ENCODE measurements around the gene ZNF45.
A peak's percentile ranks its signal among the peaks of the same experiment; 100 is the strongest.

Gene ZNF45

DNA sequence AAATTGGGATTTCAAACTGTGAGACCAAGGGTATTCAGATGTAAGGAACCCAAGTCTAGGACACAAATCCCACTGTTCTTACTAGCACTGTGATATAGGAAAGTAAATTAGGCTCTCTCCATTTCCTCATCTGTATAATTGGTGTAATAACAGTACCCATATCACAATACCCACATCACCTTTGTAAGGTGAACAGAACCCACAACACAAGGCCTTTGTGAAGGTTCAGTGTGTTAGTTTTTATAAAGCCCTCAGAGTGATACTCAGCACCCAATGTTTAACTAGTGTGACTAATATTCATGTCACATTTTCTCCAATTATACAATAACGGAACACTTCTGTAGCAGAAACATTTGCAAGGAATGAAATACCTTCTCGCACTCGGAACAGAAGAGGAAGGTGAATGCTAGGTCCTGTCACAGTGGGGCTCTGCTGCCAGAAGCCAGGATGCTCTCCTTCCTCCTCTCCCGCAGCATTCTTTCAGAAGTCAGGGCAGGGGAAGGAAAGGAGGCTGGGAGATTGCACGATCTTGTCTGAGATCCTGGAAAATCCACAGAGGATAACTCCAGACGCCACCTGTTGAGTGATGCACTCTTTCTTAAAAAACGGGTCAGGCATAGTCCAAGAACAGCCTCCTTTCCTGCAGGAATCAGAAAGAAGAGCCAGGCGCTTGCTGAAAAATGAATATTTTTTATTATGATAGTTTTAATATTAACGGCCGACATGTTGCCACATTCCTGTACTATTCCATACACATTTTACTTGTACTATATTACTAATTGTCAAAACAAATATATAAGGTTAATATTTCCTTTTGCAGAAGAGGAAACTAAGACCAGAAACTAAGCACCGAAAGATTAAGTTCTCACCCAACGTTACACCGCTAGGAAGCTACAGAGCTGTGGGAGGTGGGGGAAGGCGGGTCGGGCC is 762 bp downstream of the ZNF45 start:
- H3K9ac ChIP-seq (ENCODE audit: low read length): peak overlapping the region; percentile 90
- H2BK15ac ChIP-seq (replicated peaks; ENCODE audit: low read depth): no peak overlapping the region
- no peak overlapping the region for H4K8ac ChIP-seq (ENCODE audit: low read depth, low read length)
- no CpG with 5 or more reads among the region's 15 CpGs for WGBS (ENCODE audit: extremely low coverage, insufficient coverage, low lambda C conversion rate)
- H3K18ac ChIP-seq (ENCODE audit: low read length): no peak overlapping the region
- H3K79me1 ChIP-seq (ENCODE audit: low read length): no peaks in the 10 kb centered on the region
- no peak overlapping the region for H3K23ac ChIP-seq (ENCODE audit: low read length)
- no peak overlapping the region for H4K5ac ChIP-seq (ENCODE audit: low read length)
- no peak overlapping the region for H2AK5ac ChIP-seq (ENCODE audit: low read length)
- peak; percentile 22 for DNase-seq
- peaks cover 2% of the 10 kb centered on the region for H3K79me2 ChIP-seq (ENCODE audit: control insufficient read depth, insufficient read depth, low read length)
- H3K4ac ChIP-seq (ENCODE audit: low read depth, low read length): no peak overlapping the region
- H3K36me3 ChIP-seq (ENCODE audit: control insufficient read depth, insufficient read depth, low read length): peaks cover 5% of the 10 kb centered on the region
- H3K27me3 ChIP-seq (ENCODE audit: insufficient read depth, low read length, poor library complexity): no peaks in the 10 kb centered on the region
- H2BK120ac ChIP-seq (ENCODE audit: low read depth, low read length): no peak overlapping the region
- H3K4me3 ChIP-seq (ENCODE audit: low read length): peak overlapping the region; percentile 92
- no peak overlapping the region for H3K27ac ChIP-seq (ENCODE audit: low read depth, low read length)
- H3K56ac ChIP-seq (ENCODE audit: low read length): peak overlapping the region; percentile 94
- peaks cover 2% of the 10 kb centered on the region for H3K4me1 ChIP-seq (ENCODE audit: control insufficient read depth, low read depth, low read length)
- H2BK5ac ChIP-seq (ENCODE audit: low read length): no peak overlapping the region
- H3K4me2 ChIP-seq (ENCODE audit: low read length): peak overlapping the region; percentile 49

GRCh38 chr19:43928820-43929219 is 6.3 kb downstream of the ZNF45 start:
- DNase-seq: no peak
- Histone ChIP-seq H2AK5ac (ENCODE audit: low read length) (no peak overlapping the region), H4K5ac (ENCODE audit: low read length) (no peak overlapping the region), H2BK15ac (replicated peaks; ENCODE audit: low read depth) (no peak overlapping the region), H3K9ac (ENCODE audit: low read length) (no peak overlapping the region), H4K8ac (ENCODE audit: low read depth, low read length) (no peak overlapping the region), H3K27me3 (ENCODE audit: insufficient read depth, low read length, poor library complexity) (no peaks in the 10 kb centered on the region), H3K4me3 (ENCODE audit: low read length) (no peak overlapping the region), H3K23ac (ENCODE audit: low read length) (no peak overlapping the region), H3K36me3 (ENCODE audit: control insufficient read depth, insufficient read depth, low read length) (peaks cover 11% of the 10 kb centered on the region), H2BK5ac (ENCODE audit: low read length) (no peak overlapping the region), H3K4ac (ENCODE audit: low read depth, low read length) (no peak overlapping the region), H3K79me2 (ENCODE audit: control insufficient read depth, insufficient read depth, low read length) (no peaks in the 10 kb centered on the region), H3K4me1 (ENCODE audit: control insufficient read depth, low read depth, low read length) (no peaks in the 10 kb centered on the region), H3K4me2 (ENCODE audit: low read length) (no peak overlapping the region), H3K56ac (ENCODE audit: low read length) (no peak overlapping the region), H3K18ac (ENCODE audit: low read length) (no peak overlapping the region), H3K79me1 (ENCODE audit: low read length) (no peaks in the 10 kb centered on the region), H3K27ac (ENCODE audit: low read depth, low read length) (no peak overlapping the region), H2BK120ac (ENCODE audit: low read depth, low read length) (no peak overlapping the region)
- WGBS (ENCODE audit: extremely low coverage, insufficient coverage, low lambda C conversion rate): no CpG with 5 or more reads among the region's 5 CpGs

DNA sequence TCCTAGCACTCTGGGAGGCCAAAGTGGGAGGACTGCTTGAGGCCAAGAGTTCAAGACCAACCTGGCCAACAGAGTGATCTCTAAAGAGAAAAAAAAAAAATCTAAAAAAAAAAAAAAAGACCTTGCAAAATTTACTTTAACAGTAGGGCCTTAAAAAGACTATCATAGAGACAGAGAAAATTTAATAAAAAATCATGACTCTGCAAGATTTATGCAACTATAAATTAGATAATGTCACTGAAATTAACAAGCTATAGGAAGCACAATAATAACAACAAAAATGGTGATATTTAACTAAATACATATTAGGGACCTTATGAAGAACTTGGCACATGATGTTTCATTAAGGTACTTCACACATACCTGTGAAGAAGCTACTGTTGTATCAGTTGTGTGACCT is 11.2 kb downstream of the ZNF45 start:
- Histone ChIP-seq H2AK5ac (ENCODE audit: low read length) (no peak overlapping the region), H4K5ac (ENCODE audit: low read length) (no peak overlapping the region), H3K4ac (ENCODE audit: low read depth, low read length) (no peak overlapping the region), H2BK15ac (replicated peaks; ENCODE audit: low read depth) (no peak overlapping the region), H3K36me3 (ENCODE audit: control insufficient read depth, insufficient read depth, low read length) (peaks cover 7% of the 10 kb centered on the region), H3K56ac (ENCODE audit: low read length) (no peak overlapping the region), H3K79me1 (ENCODE audit: low read length) (no peaks in the 10 kb centered on the region), H3K27me3 (ENCODE audit: insufficient read depth, low read length, poor library complexity) (no peaks in the 10 kb centered on the region), H3K23ac (ENCODE audit: low read length) (no peak overlapping the region), H3K4me2 (ENCODE audit: low read length) (no peak overlapping the region), H3K4me1 (ENCODE audit: control insufficient read depth, low read depth, low read length) (no peaks in the 10 kb centered on the region), H2BK120ac (ENCODE audit: low read depth, low read length) (no peak overlapping the region), H3K4me3 (ENCODE audit: low read length) (no peak overlapping the region), H3K9ac (ENCODE audit: low read length) (no peak overlapping the region), H3K18ac (ENCODE audit: low read length) (no peak overlapping the region), H3K27ac (ENCODE audit: low read depth, low read length) (no peak overlapping the region), H3K79me2 (ENCODE audit: control insufficient read depth, insufficient read depth, low read length) (no peaks in the 10 kb centered on the region), H2BK5ac (ENCODE audit: low read length) (no peak overlapping the region), H4K8ac (ENCODE audit: low read depth, low read length) (no peak overlapping the region)
- no peak for DNase-seq

DNA sequence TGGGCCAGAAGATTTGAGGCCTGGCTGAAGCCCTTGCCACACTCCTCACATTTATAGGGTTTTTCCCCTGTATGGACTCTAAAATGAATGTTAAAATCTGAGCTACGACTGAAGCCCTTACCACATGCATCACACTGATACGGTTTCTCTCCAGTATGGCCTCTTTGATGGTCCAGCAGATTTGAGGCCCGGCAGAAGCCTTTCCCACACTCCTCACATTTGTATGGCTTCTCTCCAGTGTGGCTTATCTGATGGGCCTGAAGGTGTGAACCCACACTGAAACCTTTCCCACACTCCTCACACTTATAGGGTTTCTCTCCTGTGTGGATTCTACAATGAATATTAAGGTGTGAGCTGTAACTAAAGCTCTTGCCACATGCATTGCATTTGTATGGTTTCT is 21.0 kb downstream of the ZNF45 start:
- Histone ChIP-seq H3K79me2 (ENCODE audit: control insufficient read depth, insufficient read depth, low read length) (no peaks in the 10 kb centered on the region), H3K18ac (ENCODE audit: low read length) (no peak overlapping the region), H3K27ac (ENCODE audit: low read depth, low read length) (no peak overlapping the region), H2BK15ac (replicated peaks; ENCODE audit: low read depth) (no peak overlapping the region), H3K4me2 (ENCODE audit: low read length) (no peak overlapping the region), H3K36me3 (ENCODE audit: control insufficient read depth, insufficient read depth, low read length) (peaks cover 11% of the 10 kb centered on the region), H4K5ac (ENCODE audit: low read length) (no peak overlapping the region), H3K23ac (ENCODE audit: low read length) (no peak overlapping the region), H3K4me1 (ENCODE audit: control insufficient read depth, low read depth, low read length) (no peaks in the 10 kb centered on the region), H3K79me1 (ENCODE audit: low read length) (no peaks in the 10 kb centered on the region), H3K4me3 (ENCODE audit: low read length) (peak overlapping the region; percentile 14), H4K8ac (ENCODE audit: low read depth, low read length) (no peak overlapping the region), H3K27me3 (ENCODE audit: insufficient read depth, low read length, poor library complexity) (no peaks in the 10 kb centered on the region), H2BK120ac (ENCODE audit: low read depth, low read length) (no peak overlapping the region), H3K4ac (ENCODE audit: low read depth, low read length) (no peak overlapping the region), H3K56ac (ENCODE audit: low read length) (no peak overlapping the region), H2AK5ac (ENCODE audit: low read length) (no peak overlapping the region), H3K9ac (ENCODE audit: low read length) (no peak overlapping the region), H2BK5ac (ENCODE audit: low read length) (no peak overlapping the region)
- peak; percentile 43 for DNase-seq
- WGBS (ENCODE audit: extremely low coverage, insufficient coverage, low lambda C conversion rate): no CpG with 5 or more reads among the region's 3 CpGs

GRCh38 chr19:43913383-43913782 is 21.7 kb downstream of the ZNF45 start:
- Histone ChIP-seq H3K27me3 (ENCODE audit: insufficient read depth, low read length, poor library complexity) (no peaks in the 10 kb centered on the region), H2BK15ac (replicated peaks; ENCODE audit: low read depth) (no peak overlapping the region)
- no CpG with 5 or more reads among the region's 7 CpGs for WGBS (ENCODE audit: extremely low coverage, insufficient coverage, low lambda C conversion rate)

GRCh38 chr19:43910884-43911283 is 24.2 kb downstream of the ZNF45 start:
- Histone ChIP-seq H3K4me3 (ENCODE audit: low read length) (no peak overlapping the region), H2BK5ac (ENCODE audit: low read length) (no peak overlapping the region), H3K79me1 (ENCODE audit: low read length) (no peaks in the 10 kb centered on the region), H2BK15ac (replicated peaks; ENCODE audit: low read depth) (no peak overlapping the region), H3K4me1 (ENCODE audit: control insufficient read depth, low read depth, low read length) (no peaks in the 10 kb centered on the region), H2BK120ac (ENCODE audit: low read depth, low read length) (no peak overlapping the region), H3K56ac (ENCODE audit: low read length) (no peak overlapping the region), H3K4ac (ENCODE audit: low read depth, low read length) (no peak overlapping the region), H3K27me3 (ENCODE audit: insufficient read depth, low read length, poor library complexity) (no peaks in the 10 kb centered on the region), H3K9ac (ENCODE audit: low read length) (no peak overlapping the region), H3K18ac (ENCODE audit: low read length) (no peak overlapping the region), H3K23ac (ENCODE audit: low read length) (no peak overlapping the region), H4K5ac (ENCODE audit: low read length) (no peak overlapping the region), H3K36me3 (ENCODE audit: control insufficient read depth, insufficient read depth, low read length) (peaks cover 11% of the 10 kb centered on the region), H3K4me2 (ENCODE audit: low read length) (no peak overlapping the region), H2AK5ac (ENCODE audit: low read length) (no peak overlapping the region), H4K8ac (ENCODE audit: low read depth, low read length) (no peak overlapping the region), H3K79me2 (ENCODE audit: control insufficient read depth, insufficient read depth, low read length) (no peaks in the 10 kb centered on the region), H3K27ac (ENCODE audit: low read depth, low read length) (no peak overlapping the region)
- DNase-seq: no peak

More at GRCh38 chr19:43913383-43913782, 21.7 kb downstream of the ZNF45 start:
- Histone ChIP-seq H2BK120ac (ENCODE audit: low read depth, low read length) (no peak overlapping the region), H3K27ac (ENCODE audit: low read depth, low read length) (no peak overlapping the region), H4K5ac (ENCODE audit: low read length) (no peak overlapping the region), H3K9ac (ENCODE audit: low read length) (no peak overlapping the region), H3K4me3 (ENCODE audit: low read length) (peak overlapping the region; percentile 11), H3K23ac (ENCODE audit: low read length) (no peak overlapping the region), H3K79me1 (ENCODE audit: low read length) (no peaks in the 10 kb centered on the region), H3K36me3 (ENCODE audit: control insufficient read depth, insufficient read depth, low read length) (peaks cover 11% of the 10 kb centered on the region), H3K79me2 (ENCODE audit: control insufficient read depth, insufficient read depth, low read length) (no peaks in the 10 kb centered on the region), H3K4me2 (ENCODE audit: low read length) (no peak overlapping the region), H4K8ac (ENCODE audit: low read depth, low read length) (no peak overlapping the region), H3K18ac (ENCODE audit: low read length) (no peak overlapping the region), H3K56ac (ENCODE audit: low read length) (no peak overlapping the region), H3K4ac (ENCODE audit: low read depth, low read length) (no peak overlapping the region), H3K4me1 (ENCODE audit: control insufficient read depth, low read depth, low read length) (no peaks in the 10 kb centered on the region), H2BK5ac (ENCODE audit: low read length) (no peak overlapping the region), H2AK5ac (ENCODE audit: low read length) (no peak overlapping the region)
- DNase-seq: peak; percentile 32
